ENCODE data around the gene SLC2A10.

The SLC2A10 gene

GRCh38 chr20:46712056-46712636 is 2.7 kb downstream of the SLC2A10 start:
- Histone ChIP-seq H3K4me3 (ENCODE audit: low read depth, low read length) (no peak overlapping the region), H3K36me3 (no peaks in the 10 kb centered on the region)
- TF ChIP-seq CTCF (IDR thresholded peaks at IDR 0.05; ENCODE audit: low read depth, low read length) = no peak

GRCh38 chr20:46713957-46714834 is 4.7 kb downstream of the SLC2A10 start:
- H3K27me3 ChIP-seq = peaks cover 13% of the 10 kb centered on the region
- H3K36me3 ChIP-seq = no peaks in the 10 kb centered on the region
- no peak for DNase-seq
- H3K4me3 ChIP-seq (ENCODE audit: low read depth, low read length) = no peak overlapping the region
- no peaks in the 10 kb centered on the region; the same call in 1 of the 2 replicates for H3K9me3 ChIP-seq
- no peaks in the 10 kb centered on the region for H3K4me1 ChIP-seq
- TF ChIP-seq CTCF (IDR thresholded peaks at IDR 0.05; ENCODE audit: low read depth, low read length) = no peak

More at GRCh38 chr20:46712056-46712636, 2.7 kb downstream of the SLC2A10 start:
- H3K9me3 ChIP-seq = no peaks in the 10 kb centered on the region; the same call in 1 of the 2 replicates
- DNase-seq = no peak
- no peaks in the 10 kb centered on the region for H3K4me1 ChIP-seq
- peaks cover 24% of the 10 kb centered on the region for H3K27me3 ChIP-seq

GRCh38 chr20:46715292-46715756 is 5.9 kb downstream of the SLC2A10 start:
- no peak for TF ChIP-seq CTCF (IDR thresholded peaks at IDR 0.05; ENCODE audit: low read depth, low read length)
- no peak overlapping the region for H3K4me3 ChIP-seq (ENCODE audit: low read depth, low read length)
- no peak for DNase-seq

GRCh38 chr20:46717818-46718541 is 8.5 kb downstream of the SLC2A10 start:
- no peak for TF ChIP-seq CTCF (IDR thresholded peaks at IDR 0.05; ENCODE audit: low read depth, low read length)
- no peaks in the 10 kb centered on the region for H3K27me3 ChIP-seq
- no peaks in the 10 kb centered on the region for H3K4me1 ChIP-seq
- H3K36me3 ChIP-seq = no peaks in the 10 kb centered on the region
- DNase-seq = no peak
- no peaks in the 10 kb centered on the region for H3K9me3 ChIP-seq
- no peak overlapping the region for H3K4me3 ChIP-seq (ENCODE audit: low read depth, low read length)

More at GRCh38 chr20:46715292-46715756, 5.9 kb downstream of the SLC2A10 start:
- Histone ChIP-seq H3K36me3 (no peaks in the 10 kb centered on the region), H3K27me3 (peaks cover 1% of the 10 kb centered on the region), H3K9me3 (no peaks in the 10 kb centered on the region; the same call in 1 of the 2 replicates), H3K4me1 (no peaks in the 10 kb centered on the region)

GRCh38 chr20:46720019-46720418 is 10.6 kb downstream of the SLC2A10 start:
- TF ChIP-seq CTCF (IDR thresholded peaks at IDR 0.05; ENCODE audit: low read depth, low read length) = no peak
- H3K4me1 ChIP-seq = no peaks in the 10 kb centered on the region

More at GRCh38 chr20:46720019-46720418, 10.6 kb downstream of the SLC2A10 start:
- no peak for DNase-seq
- Histone ChIP-seq H3K4me3 (ENCODE audit: low read depth, low read length) (no peak overlapping the region), H3K27me3 (no peaks in the 10 kb centered on the region), H3K9me3 (no peaks in the 10 kb centered on the region), H3K36me3 (no peaks in the 10 kb centered on the region)

All from BE2C (cell line).